ENCODE results near the gene ASTN1. TPM values are rescaled to one million over a fixed set of nuclear protein-coding genes. Genes with fewer than 3 reads are reported as not detected.

Gene ASTN1
- total RNA-seq, 4 donors from 2014 or later: 1.2 to 2.2 (median 1.6) TPM

DNA sequence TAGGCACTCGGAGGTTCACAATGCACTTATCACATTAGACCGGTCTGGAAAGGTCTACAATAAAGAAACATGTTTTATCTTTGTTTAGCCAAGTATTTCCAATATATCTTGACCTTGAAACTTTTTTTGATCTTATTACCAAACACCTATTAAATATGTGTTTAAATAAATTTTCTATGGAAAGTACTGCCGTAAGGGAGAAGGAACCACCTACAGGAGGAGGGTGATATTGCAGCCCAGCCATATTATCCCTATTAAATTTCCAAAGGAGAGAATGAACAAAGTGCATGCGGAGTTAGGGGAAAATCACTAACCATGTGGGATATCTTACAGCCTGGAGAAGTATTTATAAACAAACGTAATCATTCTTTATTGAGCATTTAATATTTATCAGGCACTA, 20.7 kb upstream of the ASTN1 start:
- Histone ChIP-seq H3K27ac (replicated peaks in 1 of 4) (no peak overlapping the region), H3K4me1 (peaks cover 0 to 24% (median 13%) of the 10 kb centered on the region in 4 donors), H3K36me3 (no peaks in the 10 kb centered on the region), H3K4me3 (no peak overlapping the region), H3K27me3 (peaks cover 0 to 17% (median 0%) of the 10 kb centered on the region in 4 donors), H3K9me3 (no peaks in the 10 kb centered on the region)
- no peak for DNase-seq (ENCODE audit: extremely low spot score)
- TF ChIP-seq, protein P1, sequence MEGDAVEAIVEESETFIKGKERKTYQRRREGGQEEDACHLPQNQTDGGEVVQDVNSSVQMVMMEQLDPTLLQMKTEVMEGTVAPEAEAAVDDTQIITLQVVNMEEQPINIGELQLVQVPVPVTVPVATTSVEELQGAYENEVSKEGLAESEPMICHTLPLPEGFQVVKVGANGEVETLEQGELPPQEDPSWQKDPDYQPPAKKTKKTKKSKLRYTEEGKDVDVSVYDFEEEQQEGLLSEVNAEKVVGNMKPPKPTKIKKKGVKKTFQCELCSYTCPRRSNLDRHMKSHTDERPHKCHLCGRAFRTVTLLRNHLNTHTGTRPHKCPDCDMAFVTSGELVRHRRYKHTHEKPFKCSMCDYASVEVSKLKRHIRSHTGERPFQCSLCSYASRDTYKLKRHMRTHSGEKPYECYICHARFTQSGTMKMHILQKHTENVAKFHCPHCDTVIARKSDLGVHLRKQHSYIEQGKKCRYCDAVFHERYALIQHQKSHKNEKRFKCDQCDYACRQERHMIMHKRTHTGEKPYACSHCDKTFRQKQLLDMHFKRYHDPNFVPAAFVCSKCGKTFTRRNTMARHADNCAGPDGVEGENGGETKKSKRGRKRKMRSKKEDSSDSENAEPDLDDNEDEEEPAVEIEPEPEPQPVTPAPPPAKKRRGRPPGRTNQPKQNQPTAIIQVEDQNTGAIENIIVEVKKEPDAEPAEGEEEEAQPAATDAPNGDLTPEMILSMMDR (IDR thresholded peaks at IDR 0.05): peak; percentile 24 to 52 (median 30)
- no peak for TF ChIP-seq EP300 (IDR thresholded peaks at IDR 0.05)
- intact Hi-C loops (cut with DNase I): loop anchor here (10.0 kb wide), 1 partner anchor 760 kb away; no protein-coding TSS in a partner anchor
- WGBS: 81% methylated on average over 5 of the region's 5 CpGs

DNA sequence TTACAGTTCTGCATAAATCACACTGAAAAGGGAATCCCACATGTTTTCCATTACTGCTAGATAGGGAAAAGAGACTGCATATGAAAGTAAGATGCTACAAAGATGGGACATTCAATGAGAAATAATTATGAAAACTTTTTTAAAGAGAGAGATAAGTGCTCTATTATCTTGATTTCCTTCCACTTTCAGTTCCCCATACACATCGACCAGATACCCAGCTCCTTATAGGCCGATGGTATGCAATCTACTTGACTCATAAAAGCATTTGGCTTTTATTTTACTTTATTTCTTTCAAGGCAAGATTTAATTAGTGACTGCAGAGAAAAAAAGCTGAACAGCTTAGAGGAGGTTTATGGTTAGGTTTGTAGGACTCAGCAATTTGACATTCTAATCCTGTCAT, 19.3 kb upstream of the ASTN1 start:
- Histone ChIP-seq H3K9me3 (no peaks in the 10 kb centered on the region), H3K27ac (replicated peaks in 1 of 4) (no peak overlapping the region), H3K4me1 (peaks cover 0 to 24% (median 13%) of the 10 kb centered on the region in 4 donors), H3K4me3 (no peak overlapping the region), H3K36me3 (no peaks in the 10 kb centered on the region), H3K27me3 (peaks cover 0 to 31% (median 0%) of the 10 kb centered on the region in 4 donors)
- intact Hi-C loops (cut with DNase I): loop anchor here (5.0 to 10.0 kb wide), 2 partner anchors 287 to 761 kb away; no protein-coding TSS in a partner anchor
- no peak for DNase-seq (ENCODE audit: extremely low spot score)
- 75% methylated on average over 2 of the region's 2 CpGs for WGBS
- TF ChIP-seq EP300 (IDR thresholded peaks at IDR 0.05): no peak
- no peak for TF ChIP-seq POLR2A (IDR thresholded peaks at IDR 0.05; ENCODE audit: low read depth)
- TF ChIP-seq POLR2AphosphoS5 (IDR thresholded peaks at IDR 0.05): no peak
- TF ChIP-seq, protein P1 (IDR thresholded peaks at IDR 0.05): no peak

DNA sequence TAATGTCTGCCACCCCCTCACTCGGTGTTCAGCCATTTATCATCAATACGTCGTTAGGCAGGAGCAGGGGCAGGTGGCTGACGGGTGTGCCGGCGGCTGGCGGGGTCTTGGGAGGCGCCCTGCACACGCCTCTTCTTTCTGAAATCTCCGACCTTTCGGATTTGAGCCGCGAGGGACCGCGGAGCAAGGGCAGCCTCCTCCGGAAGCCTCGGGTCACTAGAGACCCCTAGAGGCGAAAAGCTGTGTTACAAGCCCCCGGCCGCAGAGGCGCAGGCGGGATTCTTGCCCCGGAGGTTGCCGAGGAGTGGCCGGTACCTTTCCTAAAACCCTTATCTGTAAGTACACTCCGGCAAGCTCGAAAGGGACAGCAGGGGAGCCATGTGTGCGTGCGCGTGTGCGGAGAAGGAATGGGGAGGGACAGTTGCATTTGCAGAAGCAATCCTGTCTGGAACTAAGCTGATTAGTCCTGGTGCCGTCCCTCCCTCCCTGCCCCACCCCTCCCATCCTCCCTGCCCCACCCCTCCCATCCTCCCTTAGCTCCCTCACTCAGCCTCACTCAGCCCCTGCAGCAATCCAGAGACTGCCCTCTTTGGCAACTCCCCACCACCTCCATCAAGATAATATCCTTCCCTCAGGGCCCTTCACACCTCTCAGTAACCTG, 17.2 kb upstream of the ASTN1 start:
- no peak for TF ChIP-seq EP300 (IDR thresholded peaks at IDR 0.05)
- TF ChIP-seq POLR2AphosphoS5 (IDR thresholded peaks at IDR 0.05): no peak
- TF ChIP-seq, protein P1 (IDR thresholded peaks at IDR 0.05): peak; percentile 67 to 89 (median 76)
- no peak for DNase-seq (ENCODE audit: extremely low spot score)
- no peaks in the 10 kb centered on the region for H3K36me3 ChIP-seq
- peaks cover 0 to 38% (median 0%) of the 10 kb centered on the region in 4 donors for H3K27me3 ChIP-seq
- no peaks in the 10 kb centered on the region for H3K9me3 ChIP-seq
- peak overlapping the region; percentile 5 to 49 (median 26) for H3K4me3 ChIP-seq
- intact Hi-C loops (cut with DNase I): loop anchor here (5.0 to 10.0 kb wide), 2 partner anchors 284 to 763 kb away; no protein-coding TSS in a partner anchor
- H3K27ac ChIP-seq (replicated peaks in 1 of 4): no peak overlapping the region
- peaks cover 0 to 21% (median 13%) of the 10 kb centered on the region in 4 donors for H3K4me1 ChIP-seq
- WGBS: 2% methylated on average over 15 of the region's 32 CpGs

DNA sequence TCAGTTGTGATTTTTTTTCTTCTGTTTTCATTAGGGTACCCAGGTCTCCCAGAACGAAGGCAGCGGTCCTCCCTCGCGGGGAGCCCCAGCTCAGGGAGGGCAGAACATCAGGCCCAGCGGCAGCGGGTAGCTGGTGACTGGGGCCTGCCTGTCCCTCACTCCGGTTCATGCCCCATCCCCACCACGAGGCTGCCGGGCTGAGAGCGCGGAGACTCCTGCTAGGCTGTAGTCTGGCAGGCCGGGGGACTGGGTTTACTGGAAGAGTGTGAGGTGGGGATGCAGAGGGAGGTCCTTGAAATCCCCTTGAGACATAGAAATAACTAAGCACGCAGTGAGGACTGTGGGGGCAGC, 16.7 kb upstream of the ASTN1 start:
- DNase-seq (ENCODE audit: extremely low spot score): no peak
- H3K36me3 ChIP-seq: no peaks in the 10 kb centered on the region
- WGBS: 43% methylated on average over 12 of the region's 13 CpGs
- peaks cover 0 to 16% (median 13%) of the 10 kb centered on the region in 4 donors for H3K4me1 ChIP-seq
- peak overlapping the region; percentile 5 to 49 (median 26) for H3K4me3 ChIP-seq
- peaks cover 0 to 38% (median 0%) of the 10 kb centered on the region in 4 donors for H3K27me3 ChIP-seq
- H3K27ac ChIP-seq (replicated peaks in 1 of 4): no peak overlapping the region
- TF ChIP-seq POLR2A (IDR thresholded peaks at IDR 0.05; ENCODE audit: low read depth) (no peak), EP300 (IDR thresholded peaks at IDR 0.05) (no peak), POLR2AphosphoS5 (IDR thresholded peaks at IDR 0.05) (no peak)
- TF ChIP-seq, protein P1 (IDR thresholded peaks at IDR 0.05): no peak
- intact Hi-C loops (cut with DNase I): loop anchor here (5.0 to 10.0 kb wide), 2 partner anchors 284 to 764 kb away; no protein-coding TSS in a partner anchor
- H3K9me3 ChIP-seq: no peaks in the 10 kb centered on the region
